OCI-LY7 (cell line): ENCODE data around the gene TM6SF1.

Source experiments
- EZH2phosphoT487 ChIP-seq: fragments of 200-600 bp; sonication (generic); IDR thresholded peaks from 2 replicates; pipeline ENCODE4 v1.6.1; 2018; ENCODE audit warnings: low read depth, borderline replicate concordance, mild to moderate bottlenecking, mixed run types, antibody characterized with exemption, low read length, moderate library complexity, mixed read lengths
- TF ChIP-seq, protein P1 (sequence below): fragments of 200-600 bp; sonication (generic); conservative IDR thresholded peaks from 2 replicates; pipeline ENCODE4 v1.5.1; 2014; ENCODE audit warnings: mild to moderate bottlenecking, antibody characterized with exemption, low read length, moderate library complexity, mixed read lengths

DNA sequence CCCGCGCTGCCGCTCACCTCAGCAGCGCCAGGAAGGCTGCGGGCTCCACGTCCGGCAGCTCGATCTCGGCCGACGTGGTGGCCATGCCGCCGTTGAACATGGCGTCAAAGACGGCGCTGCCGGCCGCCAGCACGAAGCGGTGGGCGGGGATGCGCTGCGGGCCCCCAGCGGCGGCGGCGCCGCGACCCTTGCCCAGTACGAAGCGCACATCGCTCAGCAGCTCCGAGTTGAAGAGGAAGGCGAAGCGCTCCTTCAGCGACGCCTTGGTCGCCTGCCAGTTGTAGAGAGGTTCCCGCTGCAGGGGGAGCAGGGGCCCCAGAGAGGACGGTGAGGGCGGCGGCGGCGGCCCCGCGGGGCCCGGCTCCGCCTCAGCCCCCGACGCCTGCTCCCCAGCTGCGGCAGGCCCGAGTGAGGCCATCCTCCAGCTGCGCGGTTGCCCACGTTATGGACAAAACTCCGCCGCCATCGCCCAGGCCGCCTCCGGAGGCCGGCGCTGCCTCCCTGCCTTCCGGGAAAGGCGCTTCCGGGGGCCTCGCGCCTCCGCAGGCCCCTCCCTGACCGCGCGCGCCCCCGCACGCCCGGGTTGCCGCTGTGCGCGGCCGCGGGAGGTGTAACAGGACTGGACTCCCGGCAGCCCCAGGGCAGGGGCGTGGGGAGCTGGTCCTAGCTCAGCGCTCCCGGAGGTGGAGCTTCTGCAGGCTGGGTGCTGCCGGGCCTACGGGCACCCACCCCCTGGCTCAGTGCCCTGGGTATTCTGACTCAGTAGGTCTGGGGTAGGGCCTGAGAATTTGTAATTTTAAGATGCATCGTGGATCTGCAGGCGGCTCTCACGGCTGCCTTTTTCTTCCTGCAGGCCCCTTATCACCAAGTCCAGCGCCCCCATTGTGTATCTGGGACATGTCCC lies 40.5 kb upstream of the TM6SF1 start, which contains the start of gene BTBD1:
- TF ChIP-seq, protein P1, sequence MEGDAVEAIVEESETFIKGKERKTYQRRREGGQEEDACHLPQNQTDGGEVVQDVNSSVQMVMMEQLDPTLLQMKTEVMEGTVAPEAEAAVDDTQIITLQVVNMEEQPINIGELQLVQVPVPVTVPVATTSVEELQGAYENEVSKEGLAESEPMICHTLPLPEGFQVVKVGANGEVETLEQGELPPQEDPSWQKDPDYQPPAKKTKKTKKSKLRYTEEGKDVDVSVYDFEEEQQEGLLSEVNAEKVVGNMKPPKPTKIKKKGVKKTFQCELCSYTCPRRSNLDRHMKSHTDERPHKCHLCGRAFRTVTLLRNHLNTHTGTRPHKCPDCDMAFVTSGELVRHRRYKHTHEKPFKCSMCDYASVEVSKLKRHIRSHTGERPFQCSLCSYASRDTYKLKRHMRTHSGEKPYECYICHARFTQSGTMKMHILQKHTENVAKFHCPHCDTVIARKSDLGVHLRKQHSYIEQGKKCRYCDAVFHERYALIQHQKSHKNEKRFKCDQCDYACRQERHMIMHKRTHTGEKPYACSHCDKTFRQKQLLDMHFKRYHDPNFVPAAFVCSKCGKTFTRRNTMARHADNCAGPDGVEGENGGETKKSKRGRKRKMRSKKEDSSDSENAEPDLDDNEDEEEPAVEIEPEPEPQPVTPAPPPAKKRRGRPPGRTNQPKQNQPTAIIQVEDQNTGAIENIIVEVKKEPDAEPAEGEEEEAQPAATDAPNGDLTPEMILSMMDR: peak; percentile 5; the same call in 1 of the 2 replicates
- TF ChIP-seq EZH2phosphoT487: no peak
